ENCODE data around the gene CLIC5. TPM values are rescaled to one million over a fixed set of nuclear protein-coding genes. Genes with fewer than 3 reads are reported as not detected.

The CLIC5 gene
- total RNA-seq, 1 experiment from 2014 or later, result not detected

- no peak for DNase-seq (ENCODE audit: low spot score)
Observed at GRCh38 chr6:46035242-46035641, 19.6 kb upstream of the CLIC5 start.

- DNase-seq (ENCODE audit: low spot score), result no peak
Observed at GRCh38 chr6:46032110-46032998, 16.7 kb upstream of the CLIC5 start.

- no peak for DNase-seq (ENCODE audit: low spot score)
Observed at GRCh38 chr6:46029602-46030001, 13.9 kb upstream of the CLIC5 start.

GRCh38 chr6:46026307-46026706 lies 10.6 kb upstream of the CLIC5 start:
- DNase-seq (ENCODE audit: low spot score), result no peak

- DNase-seq (ENCODE audit: low spot score), result no peak
Observed at GRCh38 chr6:46025573-46025972, 9.9 kb upstream of the CLIC5 start.

- DNase-seq (ENCODE audit: low spot score), result no peak
Observed at GRCh38 chr6:46024124-46024769, 8.6 kb upstream of the CLIC5 start.

- DNase-seq (ENCODE audit: low spot score), result no peak
Observed at GRCh38 chr6:46023216-46023915, 7.7 kb upstream of the CLIC5 start.

GRCh38 chr6:46022106-46022948 lies 6.7 kb upstream of the CLIC5 start:
- no peak for DNase-seq (ENCODE audit: low spot score)

GRCh38 chr6:46017726-46018125 lies 2.1 kb upstream of the CLIC5 start:
- DNase-seq (ENCODE audit: low spot score), result no peak

GRCh38 chr6:46016063-46016608 lies 476 bp upstream of the CLIC5 start:
- no peak for DNase-seq (ENCODE audit: low spot score)

- no peak for DNase-seq (ENCODE audit: low spot score)
Observed at GRCh38 chr6:46014511-46015118, 1.0 kb downstream of the CLIC5 start.

- DNase-seq (ENCODE audit: low spot score), result no peak
Observed at GRCh38 chr6:46014046-46014445, 1.6 kb downstream of the CLIC5 start.

- no peak for DNase-seq (ENCODE audit: low spot score)
Observed at GRCh38 chr6:46013639-46014038, 2.0 kb downstream of the CLIC5 start.

- DNase-seq (ENCODE audit: low spot score), result no peak
Observed at GRCh38 chr6:46012834-46013233, 2.8 kb downstream of the CLIC5 start.

- peak; percentile 4 for DNase-seq (ENCODE audit: low spot score)
Observed at GRCh38 chr6:46011188-46012085, 4.2 kb downstream of the CLIC5 start.

GRCh38 chr6:46010771-46011170 lies 4.9 kb downstream of the CLIC5 start:
- no peak for DNase-seq (ENCODE audit: low spot score)

- DNase-seq (ENCODE audit: low spot score), result no peak
Observed at GRCh38 chr6:46010270-46010669, 5.4 kb downstream of the CLIC5 start.

GRCh38 chr6:46002264-46002663 lies 13.4 kb downstream of the CLIC5 start:
- DNase-seq (ENCODE audit: low spot score), result no peak

GRCh38 chr6:46000905-46001304 lies 14.8 kb downstream of the CLIC5 start:
- no peak for DNase-seq (ENCODE audit: low spot score)

GRCh38 chr6:45998524-45998923 lies 17.1 kb downstream of the CLIC5 start:
- no peak for DNase-seq (ENCODE audit: low spot score)
